Nephron progenitor cell (in vitro differentiated cells): ENCODE measurements around the gene ODAD4.

Experiments used
- DNase-seq: peaks from one replicate; pipeline ENCODE4 v3.0.0; 2021
- H3K27ac Mint-ChIP-seq: 2 replicates; pipeline ENCODE4 v1.8.0; 2021; ENCODE audit warnings: mild to moderate bottlenecking, moderate library complexity, mixed read lengths
- H3K27me3 Mint-ChIP-seq: 2 replicates; pipeline ENCODE4 v1.8.0; 2021; ENCODE audit warnings: mild to moderate bottlenecking, low read depth, mixed read lengths; ENCODE audit not compliant: poor library complexity
- H3K36me3 Mint-ChIP-seq: 2 replicates; pipeline ENCODE4 v1.8.0; 2021; ENCODE audit warnings: low read depth, mixed read lengths
- H3K4me1 Mint-ChIP-seq: 2 replicates; pipeline ENCODE4 v1.8.0; 2021; ENCODE audit warnings: mixed read lengths
- H3K4me3 Mint-ChIP-seq: 2 replicates; pipeline ENCODE4 v1.8.0; 2021; ENCODE audit warnings: mild to moderate bottlenecking, moderate library complexity, mixed read lengths
- H3K9me3 Mint-ChIP-seq: 2 replicates; pipeline ENCODE4 v1.8.0; 2021; ENCODE audit warnings: mild to moderate bottlenecking, moderate library complexity, mixed read lengths
- CTCF ChIP-seq: fragments of 200-600 bp; sonication (generic); IDR thresholded peaks from 2 replicates; pipeline ENCODE4 v1.5.0; 2021; ENCODE audit warnings: antibody characterized with exemption

The ODAD4 gene

GRCh38 chr17:41988418-41988817, 58.0 kb downstream of the ODAD4 start:
- Mint-ChIP-seq H3K27ac (peak overlapping the region; percentile 40), H3K27me3 (no peaks in the 10 kb centered on the region), H3K4me1 (peaks cover 8% of the 10 kb centered on the region), H3K36me3 (peaks cover 81% of the 10 kb centered on the region), H3K4me3 (no peak overlapping the region), H3K9me3 (no peaks in the 10 kb centered on the region)
- no peak for TF ChIP-seq CTCF
- DNase-seq = no peak

- H3K4me3 Mint-ChIP-seq = no peak overlapping the region
- no peaks in the 10 kb centered on the region for H3K27me3 Mint-ChIP-seq
- H3K9me3 Mint-ChIP-seq = no peaks in the 10 kb centered on the region
- no peak overlapping the region for H3K27ac Mint-ChIP-seq
- H3K36me3 Mint-ChIP-seq = peaks cover 78% of the 10 kb centered on the region
- DNase-seq = no peak
- no peak for TF ChIP-seq CTCF
- H3K4me1 Mint-ChIP-seq = no peaks in the 10 kb centered on the region
These were observed 59.4 kb downstream of the ODAD4 start for GRCh38 chr17:41989702-41990419.

- no peak overlapping the region for H3K4me3 Mint-ChIP-seq
- H3K4me1 Mint-ChIP-seq = peaks cover 5% of the 10 kb centered on the region
- TF ChIP-seq CTCF = no peak
- H3K9me3 Mint-ChIP-seq = no peaks in the 10 kb centered on the region
- no peak for DNase-seq
- no peaks in the 10 kb centered on the region for H3K27me3 Mint-ChIP-seq
- peaks cover 78% of the 10 kb centered on the region for H3K36me3 Mint-ChIP-seq
- H3K27ac Mint-ChIP-seq = peak overlapping the region; percentile 8
These were observed 62.2 kb downstream of the ODAD4 start for GRCh38 chr17:41992576-41992975.

GRCh38 chr17:41996855-41997164, 66.4 kb downstream of the ODAD4 start:
- H3K9me3 Mint-ChIP-seq = no peaks in the 10 kb centered on the region
- no peak for DNase-seq
- H3K4me3 Mint-ChIP-seq = no peak overlapping the region
- H3K27me3 Mint-ChIP-seq = no peaks in the 10 kb centered on the region
- peak overlapping the region; percentile 46 for H3K27ac Mint-ChIP-seq
- H3K4me1 Mint-ChIP-seq = peaks cover 5% of the 10 kb centered on the region
- H3K36me3 Mint-ChIP-seq = peaks cover 68% of the 10 kb centered on the region
- TF ChIP-seq CTCF = no peak

GRCh38 chr17:41998497-41998896, 68.1 kb downstream of the ODAD4 start:
- Mint-ChIP-seq H3K4me1 (peaks cover 5% of the 10 kb centered on the region), H3K36me3 (peaks cover 69% of the 10 kb centered on the region), H3K27me3 (peaks cover 2% of the 10 kb centered on the region), H3K4me3 (no peak overlapping the region), H3K9me3 (no peaks in the 10 kb centered on the region), H3K27ac (no peak overlapping the region)
- TF ChIP-seq CTCF = no peak
- DNase-seq = no peak

GRCh38 chr17:42000413-42001133, 70.2 kb downstream of the ODAD4 start:
- Mint-ChIP-seq H3K27me3 (peaks cover 2% of the 10 kb centered on the region), H3K4me1 (peaks cover 5% of the 10 kb centered on the region), H3K9me3 (no peaks in the 10 kb centered on the region), H3K36me3 (peaks cover 55% of the 10 kb centered on the region), H3K4me3 (no peak overlapping the region), H3K27ac (peak overlapping the region; percentile 74)
- no peak for DNase-seq
- no peak for TF ChIP-seq CTCF
